GM18867 (cell line): ENCODE measurements around the gene PRKCE.

Source experiments
- ATAC-seq: cut with Tn5 transposase; IDR thresholded peaks from one replicate; pipeline ENCODE4 v1.9.1; 2021; ENCODE audit warnings: mild to moderate bottlenecking, moderate library complexity; ENCODE audit not compliant: unreplicated experiment

PRKCE gene

GRCh38 chr2:46003903-46004473 is 352.5 kb downstream of the PRKCE start:
- ATAC-seq = no peak

- ATAC-seq = no peak
These were observed 355.1 kb downstream of the PRKCE start for GRCh38 chr2:46006473-46007025.

DNA sequence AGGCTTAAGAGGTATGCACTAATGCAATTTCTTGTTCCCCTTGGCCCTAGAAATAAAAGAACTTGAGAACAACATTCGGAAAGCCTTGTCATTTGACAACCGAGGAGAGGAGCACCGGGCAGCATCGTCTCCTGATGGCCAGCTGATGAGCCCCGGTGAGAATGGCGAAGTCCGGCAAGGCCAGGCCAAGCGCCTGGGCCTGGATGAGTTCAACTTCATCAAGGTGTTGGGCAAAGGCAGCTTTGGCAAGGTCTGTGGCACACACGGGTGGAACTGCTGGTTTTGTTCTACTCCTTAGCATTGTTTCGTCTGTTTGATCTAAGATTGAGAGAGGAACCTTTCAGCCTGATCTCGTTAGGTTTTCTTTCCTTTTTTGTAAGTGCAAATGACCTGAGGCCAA is 355.9 kb downstream of the PRKCE start:
- no peak for ATAC-seq

DNA sequence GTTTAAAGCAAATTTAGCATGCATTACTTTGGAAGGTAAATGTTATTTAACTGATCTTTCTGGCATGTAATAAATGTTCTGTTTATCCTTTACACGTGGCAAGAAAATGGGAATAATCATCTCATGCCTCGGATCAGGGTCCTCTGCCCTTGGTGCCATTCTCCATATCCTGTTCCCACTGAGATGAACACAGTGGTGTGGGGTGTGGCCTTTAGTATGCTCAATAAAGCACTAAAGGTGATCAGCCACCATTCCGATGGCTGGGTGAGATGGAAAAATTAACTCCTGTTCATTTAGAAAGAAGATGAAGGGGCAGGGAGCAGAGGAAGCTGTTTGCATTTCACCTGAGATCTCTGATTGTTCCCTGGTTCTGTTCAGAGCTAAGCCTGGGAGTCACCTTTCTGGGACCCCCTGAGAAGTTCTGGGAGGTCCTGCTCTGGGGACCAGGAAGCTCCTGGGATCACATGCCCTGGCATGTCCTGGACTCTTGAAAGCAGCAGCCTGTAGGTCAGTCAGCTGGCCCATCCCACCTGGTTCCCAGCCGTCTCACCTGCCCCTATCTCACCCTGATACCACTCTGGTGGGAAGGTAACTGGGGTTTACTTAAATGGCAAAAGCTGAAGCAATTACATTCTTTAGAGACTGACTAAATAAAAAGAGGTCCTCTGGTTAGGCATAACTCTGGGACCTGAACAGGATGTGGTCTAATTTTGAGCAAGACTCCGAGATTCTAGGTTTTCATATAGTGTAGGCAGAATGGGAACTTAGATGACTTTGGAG is 356.8 kb downstream of the PRKCE start:
- ATAC-seq = no peak

DNA sequence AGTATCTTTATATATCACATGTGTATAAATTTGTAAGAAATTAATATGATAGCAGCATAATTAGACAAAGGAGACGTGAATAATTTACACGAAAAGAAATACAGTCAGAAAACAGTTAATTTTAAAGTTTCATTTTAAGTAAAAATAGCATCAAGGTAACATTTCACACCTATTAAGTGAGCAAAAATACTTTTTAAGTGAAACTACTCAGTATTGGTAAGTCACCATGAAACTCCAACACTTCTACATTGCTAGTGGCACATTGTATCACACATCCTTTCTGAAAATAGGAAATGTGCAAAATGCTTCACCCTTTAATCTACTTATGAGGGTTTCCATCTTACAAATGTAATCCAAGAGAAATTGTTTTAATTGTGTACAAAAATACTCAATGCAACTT is 357.8 kb downstream of the PRKCE start:
- ATAC-seq = peak; percentile 67

GRCh38 chr2:46009772-46010171 is 358.3 kb downstream of the PRKCE start:
- peak; percentile 16 for ATAC-seq

- ATAC-seq = no peak
These were observed 358.9 kb downstream of the PRKCE start for GRCh38 chr2:46010223-46010924.

- ATAC-seq = no peak
These were observed 359.5 kb downstream of the PRKCE start for GRCh38 chr2:46010925-46011490.

GRCh38 chr2:46012618-46013240 is 361.3 kb downstream of the PRKCE start:
- no peak for ATAC-seq

GRCh38 chr2:46013726-46014125 is 362.3 kb downstream of the PRKCE start:
- ATAC-seq = no peak

- ATAC-seq = no peak
These were observed 363.6 kb downstream of the PRKCE start for GRCh38 chr2:46014911-46015654.

- no peak for ATAC-seq
These were observed 364.2 kb downstream of the PRKCE start for GRCh38 chr2:46015671-46016070.

DNA sequence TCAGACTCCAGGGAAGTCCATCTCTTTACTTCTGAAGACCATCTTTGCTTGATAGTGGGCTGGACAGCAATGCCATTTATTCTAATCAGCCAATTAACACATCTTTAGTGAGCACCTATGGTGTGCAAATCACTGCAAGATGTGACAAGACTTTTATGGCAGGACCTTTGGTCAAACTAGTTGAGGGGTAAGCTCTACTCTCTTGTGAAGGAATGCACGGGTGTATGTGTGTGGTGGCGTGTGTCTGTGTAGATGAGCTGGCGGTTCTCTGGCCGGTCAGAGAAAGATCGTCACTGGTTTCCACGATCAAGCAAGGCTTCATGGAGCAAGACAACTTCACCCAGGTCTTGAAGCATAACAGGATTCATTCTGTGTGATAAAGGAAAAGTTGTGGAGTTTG is 364.6 kb downstream of the PRKCE start:
- ATAC-seq = no peak

- no peak for ATAC-seq
These were observed 367.5 kb downstream of the PRKCE start for GRCh38 chr2:46018773-46019591.

- ATAC-seq = no peak
These were observed 368.9 kb downstream of the PRKCE start for GRCh38 chr2:46020416-46020815.

DNA sequence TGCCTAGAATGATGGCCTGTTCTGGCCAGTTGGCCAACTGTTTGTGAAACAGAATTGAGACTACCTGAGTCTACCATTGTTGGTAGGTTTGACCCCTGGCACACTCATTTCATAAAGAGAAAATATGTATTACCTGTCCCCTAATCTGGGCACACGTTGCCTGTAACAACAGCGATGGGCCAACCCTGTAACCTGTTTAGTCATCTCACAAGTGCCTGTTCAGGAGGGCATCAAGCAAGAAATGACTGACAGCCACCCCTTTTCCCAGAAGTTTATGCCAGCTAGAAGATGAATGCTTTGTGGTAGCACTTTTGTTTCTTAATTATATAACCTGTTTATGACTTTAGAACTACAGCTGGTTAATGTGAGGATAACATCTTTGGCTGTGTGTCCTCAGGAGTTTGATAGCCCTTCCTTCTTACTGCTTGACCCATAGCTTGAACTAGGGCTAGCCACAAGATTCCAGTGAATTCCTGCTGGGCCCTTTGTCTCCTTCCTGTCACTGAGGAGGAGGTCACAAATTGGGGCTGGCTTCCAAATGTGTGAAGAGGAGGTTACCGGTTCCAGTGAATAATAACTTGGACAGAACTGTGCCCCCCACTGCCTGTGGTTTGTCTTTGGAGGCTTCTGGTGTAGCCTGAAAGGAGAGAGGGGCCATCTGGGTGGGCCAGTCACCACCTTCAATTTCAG is 371.8 kb downstream of the PRKCE start:
- no peak for ATAC-seq

GRCh38 chr2:46024146-46024779 is 372.8 kb downstream of the PRKCE start:
- no peak for ATAC-seq

DNA sequence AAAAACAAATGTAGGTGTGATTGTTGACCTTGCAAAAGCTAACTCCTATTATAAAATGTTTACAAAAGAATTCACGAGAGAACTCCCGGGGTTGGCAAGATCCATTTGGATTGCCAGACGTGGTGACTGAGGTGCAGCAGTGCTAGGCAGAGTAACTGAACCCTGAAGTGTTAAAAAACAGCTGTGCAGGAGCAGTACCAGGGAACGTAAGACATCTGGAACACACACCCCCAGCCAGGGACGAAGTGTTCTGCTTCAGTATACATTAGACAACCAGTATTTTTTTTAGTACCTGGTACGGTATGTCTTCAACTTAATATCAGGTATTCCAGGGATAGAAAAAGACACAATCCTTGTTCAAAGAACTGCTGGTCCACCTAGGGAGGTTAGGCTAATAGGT is 373.6 kb downstream of the PRKCE start:
- no peak for ATAC-seq
